Prostate gland (tissue), 2 donors: Measurements from ENCODE around the gene GRID2. TPM values are rescaled to one million over a fixed set of nuclear protein-coding genes. Genes with fewer than 3 reads are reported as not detected.

Experiments
- DNase-seq: peaks from one replicate; pipeline ENCODE4 v3.0.0-alpha.2; 2019; ENCODE audit warnings: low spot score
- H3K27ac ChIP-seq, 2 donors: fragments of 200-600 bp; sonication (generic); 2 replicates each; pipeline ENCODE4 v1.5.1; 2017 to 2019
- H3K27me3 ChIP-seq: fragments of 200-600 bp; sonication (generic); replicated peaks from 2 replicates; pipeline ENCODE4 v1.5.1; 2019; ENCODE audit not compliant: insufficient read depth
- H3K36me3 ChIP-seq, 2 donors: fragments of 200-600 bp; sonication (generic); 1 replicate in 1 of 2; 2 replicates in 1 of 2; pipeline versions ENCODE4 v1.5.1 to v1.8.1; 2017 to 2019
- H3K4me1 ChIP-seq: fragments of 200-600 bp; sonication (generic); replicated peaks from 2 replicates; pipeline ENCODE4 v1.5.1; 2019
- H3K4me3 ChIP-seq, 2 donors: fragments of 200-600 bp; sonication (generic); 2 replicates each; pipeline ENCODE4 v1.5.1; 2017 to 2019
- H3K9me3 ChIP-seq: fragments of 200-600 bp; sonication (generic); 2 replicates; pipeline ENCODE4 v1.5.1; 2017
- CTCF ChIP-seq, 4 experiments: fragments of 200-600 bp in 2 of 4; fragments of 450-650 bp in 2 of 4; sonication (generic) in 2 of 4; IDR thresholded peaks; 1 replicate in 3 of 4; 2 replicates in 1 of 4; pipeline ENCODE4 v1.5.1; 2016 to 2019; ENCODE audit warnings: antibody characterized with exemption in 4 of 4, mild to moderate bottlenecking in 2 of 4, moderate library complexity in 2 of 4
- POLR2A ChIP-seq: fragments of 450-650 bp; IDR thresholded peaks from one replicate; pipeline ENCODE4 v1.6.1; 2016; ENCODE audit warnings: antibody characterized with exemption, mild to moderate bottlenecking
- POLR2AphosphoS5 ChIP-seq: sonication (generic); formaldehyde crosslinking; IDR thresholded peaks from one replicate; pipeline ENCODE4 v1.6.1; 2017; ENCODE audit warnings: antibody characterized with exemption
- WGBS: methylation state at CpG from one replicate; pipeline ENCODE4 v1.1.5; 2018; 5-methylcytosine and 5-hydroxymethylcytosine counted together
- intact Hi-C: fragments of 100-400 bp; cut with DNase I; formaldehyde crosslinking; loops from one replicate; pipeline ENCODE4 v1.14.2; 2022
- total RNA-seq, 2 donors: library from RNA; depleted of rRNA; stranded (reverse); fragments of >200 nt; gene quantifications; one replicate each; pipeline ENCODE4 v1.1.0, GENCODE V29; 2016

GRID2 gene
- total RNA-seq, 2 donors from 2014 or later, result 0.09 to 11.0 TPM

GRCh38 chr4:93688978-93689377 is 1385.2 kb downstream of the GRID2 start:
- intact Hi-C loops, result no loop called here
- Histone ChIP-seq H3K27ac (no peak overlapping the region), H3K27me3 (no peaks in the 10 kb centered on the region), H3K36me3 (no peaks in the 10 kb centered on the region), H3K4me3 (no peak overlapping the region), H3K4me1 (no peaks in the 10 kb centered on the region), H3K9me3 (no peaks in the 10 kb centered on the region)
- no peak for DNase-seq
- 88% methylated on average over 4 of the region's 4 CpGs for WGBS
- TF ChIP-seq POLR2AphosphoS5 (no peak), POLR2A (no peak), CTCF (IDR thresholded peaks at IDR 0.05) (no peak)

GRCh38 chr4:93693141-93693540 is 1389.4 kb downstream of the GRID2 start:
- Histone ChIP-seq H3K4me1 (no peaks in the 10 kb centered on the region), H3K36me3 (no peaks in the 10 kb centered on the region), H3K9me3 (no peaks in the 10 kb centered on the region), H3K27me3 (no peaks in the 10 kb centered on the region), H3K27ac (no peak overlapping the region), H3K4me3 (no peak overlapping the region)
- DNase-seq, result no peak
- intact Hi-C loops, result no loop called here
- TF ChIP-seq POLR2AphosphoS5, result no peak
- TF ChIP-seq CTCF (IDR thresholded peaks at IDR 0.05), result no peak
- no peak for TF ChIP-seq POLR2A
- WGBS, result 55% methylated on average over 3 of the region's 3 CpGs

GRCh38 chr4:93698686-93699085 is 1394.9 kb downstream of the GRID2 start:
- intact Hi-C loops, result no loop called here
- no peak for DNase-seq
- 75% methylated on average over 1 of the region's 1 CpG for WGBS

GRCh38 chr4:93700571-93700970 is 1396.8 kb downstream of the GRID2 start:
- Histone ChIP-seq H3K9me3 (no peaks in the 10 kb centered on the region), H3K27ac (no peak overlapping the region), H3K4me1 (no peaks in the 10 kb centered on the region), H3K27me3 (no peaks in the 10 kb centered on the region), H3K36me3 (no peaks in the 10 kb centered on the region), H3K4me3 (no peak overlapping the region)
- TF ChIP-seq POLR2A (no peak), POLR2AphosphoS5 (no peak), CTCF (IDR thresholded peaks at IDR 0.05) (no peak)
- DNase-seq, result no peak
- intact Hi-C loops, result no loop called here
- 30% methylated on average over 1 of the region's 1 CpG for WGBS

More at GRCh38 chr4:93698686-93699085, 1394.9 kb downstream of the GRID2 start:
- H3K9me3 ChIP-seq, result no peaks in the 10 kb centered on the region
- H3K36me3 ChIP-seq, result no peaks in the 10 kb centered on the region
- H3K4me1 ChIP-seq, result no peaks in the 10 kb centered on the region
- H3K4me3 ChIP-seq, result no peak overlapping the region
- TF ChIP-seq CTCF (IDR thresholded peaks at IDR 0.05), result no peak
- no peak for TF ChIP-seq POLR2AphosphoS5
- TF ChIP-seq POLR2A, result no peak
- H3K27ac ChIP-seq, result no peak overlapping the region
- no peaks in the 10 kb centered on the region for H3K27me3 ChIP-seq

GRCh38 chr4:93710101-93710846 is 1406.5 kb downstream of the GRID2 start:
- Histone ChIP-seq H3K9me3 (no peaks in the 10 kb centered on the region), H3K4me1 (no peaks in the 10 kb centered on the region), H3K36me3 (no peaks in the 10 kb centered on the region), H3K27me3 (no peaks in the 10 kb centered on the region), H3K4me3 (no peak overlapping the region), H3K27ac (no peak overlapping the region)
- TF ChIP-seq POLR2A (no peak), CTCF (IDR thresholded peaks at IDR 0.05) (no peak), POLR2AphosphoS5 (no peak)
- DNase-seq, result no peak
- intact Hi-C loops, result no loop called here
- WGBS, result 79% methylated on average over 6 of the region's 6 CpGs
